H1 (cell line): ENCODE results near the gene IPO13.

ENCODE experiments used
- EGR1 ChIP-seq: IDR thresholded peaks from 2 replicates; pipeline ENCODE4 v1.6.1; 2011; ENCODE audit warnings: low read depth, low read length, borderline replicate concordance
- EZH2 ChIP-seq: fragments of 200-600 bp; sonication (generic); IDR thresholded peaks from 2 replicates; pipeline ENCODE4 v1.7.1; 2012; ENCODE audit warnings: low read depth, mild to moderate bottlenecking, moderate library complexity, low read length, inconsistent platforms; ENCODE audit not compliant: severe bottlenecking
- POLR2A ChIP-seq, 2 experiments: IDR thresholded peaks; 1 replicate in 1 of 2; 2 replicates in 1 of 2; pipeline ENCODE4 v1.6.1; 2011; ENCODE audit warnings: low read depth in 2 of 2, low read length in 2 of 2, mild to moderate bottlenecking in 2 of 2; ENCODE audit errors: control extremely low read depth in 1 of 2
- SP1 ChIP-seq: IDR thresholded peaks from 2 replicates; pipeline ENCODE4 v1.6.1; 2011; ENCODE audit warnings: low read depth, low read length
- TAF1 ChIP-seq: IDR thresholded peaks from 2 replicates; pipeline ENCODE4 v1.6.1; 2011; ENCODE audit warnings: mild to moderate bottlenecking, low read depth, low read length
- TF ChIP-seq, protein P1 (sequence below), 3 experiments: IDR thresholded peaks; 1 replicate in 2 of 3; 2 replicates in 1 of 3; pipeline versions ENCODE4 v1.5.1 to v1.6.1; 2011; ENCODE audit warnings: low read length in 3 of 3, mild to moderate bottlenecking in 3 of 3, inconsistent platforms in 2 of 3, low read depth in 1 of 3, moderate library complexity in 1 of 3; ENCODE audit not compliant: insufficient read depth in 1 of 3; ENCODE audit errors: control extremely low read depth in 1 of 3

DNA sequence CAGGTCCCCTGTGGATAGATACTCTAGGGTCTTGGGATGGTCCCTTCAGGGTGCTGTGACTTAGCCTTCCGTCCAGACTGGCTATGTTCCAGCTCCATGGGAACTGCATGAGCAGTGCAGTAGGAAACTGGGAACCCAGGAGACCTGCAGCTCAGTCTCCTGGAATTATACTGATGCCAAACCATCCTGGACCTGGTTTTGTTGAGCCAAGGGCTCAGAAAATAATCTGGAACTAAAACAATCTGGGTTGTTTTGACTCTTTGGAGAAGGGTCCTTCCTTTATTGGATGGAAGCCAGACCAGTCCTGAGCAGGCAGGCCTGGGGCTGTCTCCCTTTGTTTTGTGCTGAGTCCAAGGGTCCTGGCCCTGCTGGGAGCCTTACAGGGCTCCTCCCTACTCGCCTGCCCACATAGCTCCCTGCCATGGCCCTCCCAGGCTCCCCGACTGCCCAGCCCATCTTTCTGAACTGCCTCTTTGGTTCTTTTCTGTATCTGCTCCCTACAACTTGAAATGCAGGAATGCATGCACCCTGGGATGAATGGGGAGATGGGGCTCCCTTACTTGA is 1.2 kb downstream of the IPO13 start:
- TF ChIP-seq EGR1 (no peak), EZH2 (no peak), POLR2A (IDR thresholded peaks at IDR 0.05; ENCODE audit: control extremely low read depth in 1 of 2, low read depth in 2 of 2, low read length in 2 of 2) (no peak), TAF1 (no peak), SP1 (no peak)
- TF ChIP-seq, protein P1, sequence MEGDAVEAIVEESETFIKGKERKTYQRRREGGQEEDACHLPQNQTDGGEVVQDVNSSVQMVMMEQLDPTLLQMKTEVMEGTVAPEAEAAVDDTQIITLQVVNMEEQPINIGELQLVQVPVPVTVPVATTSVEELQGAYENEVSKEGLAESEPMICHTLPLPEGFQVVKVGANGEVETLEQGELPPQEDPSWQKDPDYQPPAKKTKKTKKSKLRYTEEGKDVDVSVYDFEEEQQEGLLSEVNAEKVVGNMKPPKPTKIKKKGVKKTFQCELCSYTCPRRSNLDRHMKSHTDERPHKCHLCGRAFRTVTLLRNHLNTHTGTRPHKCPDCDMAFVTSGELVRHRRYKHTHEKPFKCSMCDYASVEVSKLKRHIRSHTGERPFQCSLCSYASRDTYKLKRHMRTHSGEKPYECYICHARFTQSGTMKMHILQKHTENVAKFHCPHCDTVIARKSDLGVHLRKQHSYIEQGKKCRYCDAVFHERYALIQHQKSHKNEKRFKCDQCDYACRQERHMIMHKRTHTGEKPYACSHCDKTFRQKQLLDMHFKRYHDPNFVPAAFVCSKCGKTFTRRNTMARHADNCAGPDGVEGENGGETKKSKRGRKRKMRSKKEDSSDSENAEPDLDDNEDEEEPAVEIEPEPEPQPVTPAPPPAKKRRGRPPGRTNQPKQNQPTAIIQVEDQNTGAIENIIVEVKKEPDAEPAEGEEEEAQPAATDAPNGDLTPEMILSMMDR (IDR thresholded peaks at IDR 0.05; ENCODE audit: control extremely low read depth in 1 of 3, insufficient read depth in 1 of 3, low read depth in 1 of 3, low read length in 3 of 3): no peak
